HG03571 (cell line): ENCODE measurements around the gene USP25.
"Not testable (repeated sequence)": the region's sequence is repeated elsewhere in the genome, so short reads cannot be mapped to it uniquely, and the experiment has no call there.

Experiments
- ATAC-seq: cut with Tn5 transposase; IDR thresholded peaks from one replicate; pipeline ENCODE4 v1.9.1; 2021; ENCODE audit not compliant: unreplicated experiment

Gene USP25

DNA sequence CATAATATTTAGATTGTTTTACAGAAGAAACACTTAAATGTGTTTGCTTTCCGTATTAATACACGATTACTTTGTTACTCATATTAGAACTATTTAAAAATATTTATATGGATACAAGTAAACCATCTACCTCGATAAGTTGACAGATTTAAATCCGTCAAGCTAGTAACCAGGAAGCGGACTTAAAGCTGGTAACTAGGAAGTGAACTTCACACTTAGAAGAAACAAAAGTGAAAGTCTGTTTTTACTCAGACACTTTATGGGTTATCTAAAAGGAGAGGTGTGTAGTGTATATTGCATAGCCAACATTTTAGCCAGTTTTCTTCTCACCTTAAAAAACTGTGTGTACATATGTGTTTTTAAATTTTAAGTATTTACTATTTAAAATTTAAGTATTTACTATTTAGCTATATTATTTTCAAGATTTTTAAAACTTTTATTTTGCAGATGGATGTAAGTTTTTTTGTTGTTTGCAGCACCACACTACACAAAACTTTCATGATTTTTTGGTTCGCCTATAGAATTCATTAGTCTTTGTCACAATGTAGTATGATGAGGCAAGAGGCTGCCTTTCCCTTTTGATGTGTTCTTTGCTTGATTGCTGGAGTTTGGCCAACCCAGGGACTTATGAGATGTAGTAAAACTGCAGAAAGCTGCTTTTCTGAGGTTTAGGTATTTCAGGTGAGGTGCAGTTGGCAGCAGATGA, 2.7 kb downstream of the USP25 start:
- peak; percentile 48 for ATAC-seq

DNA sequence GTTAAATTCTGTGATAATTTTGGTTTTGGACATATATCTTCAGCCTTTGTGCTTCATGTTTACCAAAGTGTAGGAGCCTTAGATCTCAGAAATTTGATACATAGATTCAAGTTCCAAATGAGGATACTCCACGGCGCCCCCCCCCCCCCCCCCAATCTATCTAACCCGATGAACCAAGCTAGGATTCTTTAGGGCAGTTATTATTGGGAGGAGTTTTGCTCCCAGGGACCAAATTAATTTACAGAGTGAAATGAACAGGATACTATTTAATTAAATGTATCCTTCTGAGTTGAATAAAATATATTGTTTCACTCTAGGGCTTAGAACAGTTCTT, 3.2 kb downstream of the USP25 start:
- no peak for ATAC-seq

DNA sequence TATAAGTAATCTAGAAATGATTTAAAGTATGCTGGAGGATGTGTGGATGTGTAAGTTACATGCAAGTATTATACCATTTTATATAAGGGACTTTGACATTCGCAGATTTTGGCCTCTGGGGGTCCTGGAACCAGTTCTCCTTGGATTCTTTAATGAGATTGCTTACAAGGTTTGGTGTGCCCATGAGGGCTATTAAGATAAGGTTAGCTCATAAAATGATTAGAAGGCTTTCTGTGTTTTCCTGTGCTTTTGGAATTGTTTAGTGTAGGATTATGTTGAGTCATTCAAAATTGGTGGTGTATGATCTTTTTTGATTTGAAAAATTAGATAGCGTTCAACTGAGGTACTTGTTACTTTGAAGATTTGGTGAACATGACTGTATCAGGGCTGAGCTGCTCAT, 5.6 kb downstream of the USP25 start:
- ATAC-seq: no peak

DNA sequence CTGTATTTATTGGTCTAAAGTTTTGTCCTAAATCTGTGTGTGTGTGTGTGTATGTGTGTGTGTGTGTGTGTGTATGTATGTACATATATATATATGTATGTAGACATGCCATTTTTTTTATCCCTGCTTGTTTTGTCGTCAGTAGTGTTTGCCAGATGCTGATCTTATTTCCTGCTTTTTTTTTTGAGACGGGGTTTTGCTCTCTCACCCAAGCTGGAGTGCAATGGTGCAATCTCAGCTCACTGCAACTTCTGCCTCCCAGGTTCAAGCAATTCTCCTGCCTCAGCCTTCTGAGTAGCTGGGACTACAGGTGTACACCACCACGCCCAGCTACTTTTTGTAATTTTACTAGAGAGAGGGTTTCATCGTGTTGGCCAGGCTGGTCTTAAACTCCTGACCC, 6.1 kb downstream of the USP25 start:
- not testable (repeated sequence) for ATAC-seq

DNA sequence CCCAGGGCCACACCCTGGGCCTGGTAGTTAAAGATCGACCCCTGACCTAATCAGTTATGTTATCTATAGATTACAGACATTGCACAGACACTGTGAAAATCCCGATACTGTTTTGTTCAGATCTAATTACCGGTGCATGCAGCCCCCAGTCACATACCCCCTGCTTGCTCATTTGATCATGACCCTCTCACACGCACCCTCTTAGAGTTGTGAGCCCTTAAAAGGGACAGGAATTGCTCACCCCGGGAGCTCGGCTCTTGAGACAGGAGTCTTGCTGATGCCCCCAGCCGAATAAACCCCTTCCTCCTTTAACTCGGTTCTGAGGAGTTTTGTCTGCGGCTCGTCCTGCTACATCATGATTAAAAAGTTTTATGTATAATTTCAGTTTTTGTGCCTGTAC, 9.0 kb downstream of the USP25 start:
- not testable (repeated sequence) for ATAC-seq

DNA sequence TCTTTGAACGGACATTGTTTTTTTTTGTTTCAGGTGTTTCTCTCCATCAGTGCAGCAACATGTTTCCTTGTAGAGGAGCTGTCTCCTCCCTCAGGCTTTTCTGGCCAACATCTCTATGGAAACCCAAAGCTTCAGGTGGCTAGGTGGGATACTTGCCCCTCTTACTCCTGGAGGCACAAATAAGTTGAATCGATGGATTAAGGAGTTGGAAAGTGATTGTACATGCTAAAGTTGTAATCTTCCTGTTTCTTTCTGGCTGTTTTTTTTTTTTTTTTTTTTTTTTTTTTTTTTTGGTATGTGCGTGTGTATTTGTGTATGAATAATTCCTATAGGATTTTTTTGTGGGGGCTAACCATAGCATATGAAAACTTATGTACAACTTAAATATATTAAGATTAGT, 10.6 kb downstream of the USP25 start:
- ATAC-seq: no peak

DNA sequence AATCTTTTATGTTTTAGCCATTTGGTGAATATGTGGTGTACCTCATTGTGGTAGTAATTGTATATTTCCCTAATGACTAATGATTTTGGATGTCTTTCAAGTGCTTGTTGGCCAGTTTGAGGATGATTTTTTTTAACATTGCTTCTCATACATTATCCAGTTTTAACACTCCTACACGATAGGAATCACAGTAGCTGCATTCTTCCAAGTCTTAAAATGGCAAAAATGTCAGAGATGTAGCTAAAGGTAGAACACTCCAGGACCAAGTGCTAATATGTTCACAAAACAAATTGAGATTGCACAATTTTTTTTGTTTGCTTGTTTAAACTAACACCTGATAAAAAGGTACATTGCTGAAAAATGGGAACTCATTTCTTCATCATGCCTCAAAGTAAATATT, 11.7 kb downstream of the USP25 start:
- no peak for ATAC-seq

DNA sequence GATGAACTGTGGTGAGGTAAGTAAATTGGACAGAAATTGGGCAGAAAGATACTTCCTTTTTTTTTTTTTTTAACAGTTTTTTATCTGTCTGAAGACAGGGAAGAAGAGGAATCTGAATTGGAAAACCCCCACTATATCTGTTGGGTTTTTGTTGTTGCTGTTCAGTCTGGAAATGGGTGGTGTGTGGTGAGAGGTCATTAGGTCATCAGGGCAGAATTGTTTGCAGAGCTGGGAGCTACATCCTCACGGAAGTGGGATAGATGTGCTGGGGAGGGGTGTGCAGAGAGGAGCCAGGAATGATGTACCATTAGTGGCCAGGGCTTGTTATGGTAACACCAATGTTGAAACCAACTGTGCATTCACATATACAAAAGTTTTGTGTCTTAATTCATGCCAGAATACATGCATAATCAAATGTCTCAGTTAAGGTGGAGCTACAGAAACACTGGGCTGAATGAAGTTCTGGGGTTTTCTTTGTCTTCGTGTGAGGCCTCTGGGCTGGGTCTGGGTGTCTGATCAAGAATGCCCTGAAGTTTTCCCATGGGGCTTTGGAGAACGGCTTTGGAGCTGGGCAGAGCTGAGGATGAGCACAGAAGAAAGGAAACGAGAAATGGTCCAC, 12.4 kb downstream of the USP25 start:
- ATAC-seq: no peak

DNA sequence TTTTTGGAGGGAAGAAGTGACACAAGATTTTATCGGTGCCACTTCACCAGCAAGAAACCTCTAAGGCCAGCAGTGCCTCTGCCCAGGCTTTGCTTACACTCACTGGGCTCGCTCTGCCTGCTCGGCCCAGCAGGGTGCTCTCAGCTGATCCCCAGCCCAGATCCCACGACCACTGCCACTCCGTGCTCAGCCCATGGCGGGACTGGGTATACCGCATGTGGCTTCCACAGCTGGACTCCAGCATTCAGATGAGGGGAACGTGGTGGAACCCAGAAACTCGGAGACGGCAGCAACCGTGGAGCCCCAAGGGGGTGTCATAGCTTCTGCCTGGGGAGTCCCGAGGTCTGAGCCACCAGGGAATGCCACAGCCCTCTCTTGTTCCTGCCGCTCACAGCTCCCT, 12.9 kb downstream of the USP25 start:
- no peak for ATAC-seq

DNA sequence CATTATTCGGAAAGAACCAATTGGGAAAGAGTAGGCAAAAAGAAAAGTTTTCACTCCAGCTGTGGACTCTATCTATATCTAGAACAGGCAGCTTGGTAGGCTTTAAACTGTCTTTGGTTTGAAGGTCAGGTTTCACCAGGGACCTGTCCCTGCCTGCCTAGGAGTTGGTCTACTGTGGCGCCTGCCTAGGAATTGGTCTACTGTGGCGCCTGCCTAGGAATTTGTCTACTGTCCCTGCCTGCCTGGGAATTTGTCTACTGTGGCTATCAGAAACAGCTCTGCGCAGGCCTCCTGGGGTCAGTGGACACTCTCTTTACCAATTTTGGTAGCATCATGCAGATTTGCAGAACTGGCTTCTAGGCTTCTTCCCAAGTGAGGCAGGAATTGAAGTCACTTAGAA, 13.8 kb downstream of the USP25 start:
- ATAC-seq: no peak

DNA sequence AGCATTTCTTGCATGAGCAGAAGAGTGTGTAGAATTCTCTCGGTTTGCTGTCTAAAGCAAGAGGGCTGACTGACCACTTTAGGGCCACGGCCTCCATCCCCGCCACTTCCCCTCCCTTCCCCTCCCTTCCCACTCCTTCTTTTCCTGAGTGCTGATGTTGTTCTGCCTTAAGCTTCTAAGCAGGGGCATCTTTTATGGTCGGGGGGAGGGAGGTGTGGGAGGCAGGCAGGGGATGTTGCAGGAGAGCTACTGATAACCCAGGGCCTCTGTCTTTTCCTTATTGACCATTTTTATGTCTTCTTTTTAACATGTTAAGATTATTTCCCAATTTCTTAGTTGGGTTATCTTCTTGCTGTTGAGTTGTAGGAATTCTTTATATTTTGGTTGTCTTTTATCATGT, 15.1 kb downstream of the USP25 start:
- ATAC-seq: no peak

DNA sequence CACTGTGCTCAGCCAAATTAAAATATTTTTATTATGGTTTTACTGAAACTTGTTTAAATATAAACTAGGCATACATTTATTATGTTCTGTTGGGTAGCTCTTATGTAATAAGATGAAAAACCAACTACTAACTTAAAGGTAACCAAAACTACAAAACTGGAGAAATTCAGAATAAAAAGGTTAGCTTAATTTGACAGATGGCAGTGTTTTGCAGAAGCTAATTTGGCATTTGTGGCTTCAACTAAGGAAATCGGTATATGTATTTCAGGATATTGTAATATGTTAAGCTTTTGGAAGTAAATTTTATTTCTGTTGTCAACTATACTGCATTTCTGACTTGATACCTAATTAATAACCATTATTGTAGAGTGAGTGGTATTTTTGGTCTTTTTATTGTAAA, 18.8 kb downstream of the USP25 start:
- no peak for ATAC-seq

DNA sequence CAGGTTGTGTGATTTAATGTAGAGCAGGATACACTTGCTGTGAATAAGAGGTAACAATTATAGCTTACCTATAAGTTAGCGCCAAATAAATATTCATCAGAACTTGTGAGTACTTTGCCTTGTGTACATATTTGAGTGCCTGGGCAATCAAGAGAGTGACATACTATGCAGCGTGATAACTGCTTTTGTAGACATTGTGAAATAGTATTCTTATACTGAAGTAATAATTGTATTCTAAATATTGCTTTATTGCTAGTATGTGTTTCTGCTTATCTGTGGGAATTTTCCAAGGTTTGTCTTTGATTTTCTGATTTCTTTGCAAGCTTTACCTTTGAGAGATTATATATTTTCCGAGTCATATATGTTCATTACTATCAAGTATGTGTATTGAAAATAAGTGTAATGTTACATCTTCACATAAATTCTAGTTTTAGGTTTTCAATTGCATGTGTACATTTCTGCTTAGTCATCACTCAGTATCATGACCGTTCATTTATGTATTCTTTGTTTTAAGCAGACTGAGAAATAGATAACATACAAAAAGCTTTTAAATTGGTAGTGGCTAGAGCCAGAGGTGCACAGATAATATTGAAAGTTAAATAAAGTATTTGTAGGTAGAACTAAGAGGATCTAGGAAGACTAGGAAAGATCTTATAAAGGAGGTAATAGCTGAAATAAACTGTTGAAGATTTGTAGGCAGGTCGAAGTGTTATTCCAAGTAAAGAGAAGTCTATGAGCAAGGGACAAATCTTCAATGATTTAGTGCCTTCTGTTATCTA, 19.5 kb downstream of the USP25 start:
- no peak for ATAC-seq

DNA sequence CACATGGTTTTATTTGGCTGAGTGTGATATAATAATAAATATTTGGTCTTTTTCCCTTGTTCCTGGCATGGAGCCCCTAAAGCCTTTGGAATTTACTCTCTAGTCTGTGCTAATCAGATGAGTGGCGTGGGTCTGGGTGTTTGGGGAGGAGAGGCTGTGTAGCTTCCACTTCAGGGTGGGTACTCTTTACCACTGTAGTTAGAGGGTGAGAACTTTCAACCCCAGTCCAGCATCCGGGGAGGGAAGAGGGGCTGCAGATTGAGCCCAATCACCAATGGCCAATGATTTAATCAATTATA, 20.0 kb downstream of the USP25 start:
- ATAC-seq: no peak

DNA sequence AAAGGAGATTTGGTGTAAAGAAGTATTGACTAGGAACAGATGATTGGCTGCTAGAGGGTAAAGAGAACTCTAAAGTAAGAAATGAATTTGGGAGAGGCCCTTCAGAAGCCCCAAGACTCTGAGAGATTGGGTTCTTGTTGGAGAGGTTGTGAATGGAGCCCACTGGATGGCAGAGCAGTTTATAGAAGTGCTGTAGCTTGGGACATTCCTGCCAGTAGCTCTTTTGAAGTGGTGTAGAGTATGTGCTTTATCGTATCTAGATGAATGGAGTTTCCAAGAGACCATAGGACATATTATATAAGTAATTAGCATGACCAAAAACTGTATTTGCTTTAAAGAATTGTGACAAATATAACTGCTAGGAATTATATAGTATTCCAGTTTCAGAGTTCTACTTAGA, 21.3 kb downstream of the USP25 start:
- no peak for ATAC-seq

DNA sequence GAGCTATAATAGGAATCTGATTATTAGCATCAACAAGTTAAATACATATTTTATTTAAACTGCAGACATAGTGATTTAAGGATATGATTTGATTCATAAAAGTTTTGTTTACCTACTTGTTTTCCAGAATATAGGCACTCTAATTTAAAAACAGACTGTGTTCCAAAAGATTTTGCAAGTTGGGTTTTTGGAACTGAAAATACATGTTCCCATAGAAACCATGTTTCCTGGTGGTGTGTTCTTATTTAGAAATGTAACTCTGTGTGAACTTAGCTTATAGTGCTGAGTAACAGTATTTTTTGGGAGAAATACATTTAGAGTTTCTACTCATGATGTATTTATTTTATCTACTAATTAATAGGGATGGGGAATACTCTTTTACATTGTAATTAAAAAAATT, 21.8 kb downstream of the USP25 start:
- no peak for ATAC-seq

DNA sequence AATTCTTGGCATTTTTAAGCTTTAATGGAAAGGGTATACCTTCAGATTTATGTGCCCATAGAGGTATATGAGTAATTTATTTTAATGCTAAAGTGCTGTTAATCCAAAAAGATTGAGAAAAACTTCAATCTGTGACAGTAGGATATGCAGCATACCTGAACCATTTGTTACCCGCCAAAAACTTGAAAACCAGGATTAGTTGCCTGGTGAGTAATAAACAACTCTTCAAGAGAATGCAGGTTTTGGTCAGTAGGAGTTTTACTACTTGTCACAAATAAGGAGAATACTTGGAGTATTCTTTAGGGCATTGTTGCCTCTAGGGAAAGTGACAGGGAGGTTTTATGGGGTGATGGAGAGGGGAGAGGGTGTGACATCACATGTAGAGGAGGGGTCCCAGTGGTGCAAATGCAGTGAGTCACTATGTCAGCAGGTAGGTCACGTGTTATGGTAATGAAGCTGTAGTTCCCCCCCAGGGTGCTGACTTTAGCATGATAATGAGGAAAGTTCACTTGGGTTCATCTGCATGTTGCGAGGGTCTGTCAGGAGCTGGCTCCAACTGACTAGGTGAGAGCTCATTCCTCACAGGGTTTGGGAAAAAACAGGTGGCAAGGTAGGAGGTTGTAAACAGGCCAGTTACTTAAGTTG, 23.1 kb downstream of the USP25 start:
- no peak for ATAC-seq

DNA sequence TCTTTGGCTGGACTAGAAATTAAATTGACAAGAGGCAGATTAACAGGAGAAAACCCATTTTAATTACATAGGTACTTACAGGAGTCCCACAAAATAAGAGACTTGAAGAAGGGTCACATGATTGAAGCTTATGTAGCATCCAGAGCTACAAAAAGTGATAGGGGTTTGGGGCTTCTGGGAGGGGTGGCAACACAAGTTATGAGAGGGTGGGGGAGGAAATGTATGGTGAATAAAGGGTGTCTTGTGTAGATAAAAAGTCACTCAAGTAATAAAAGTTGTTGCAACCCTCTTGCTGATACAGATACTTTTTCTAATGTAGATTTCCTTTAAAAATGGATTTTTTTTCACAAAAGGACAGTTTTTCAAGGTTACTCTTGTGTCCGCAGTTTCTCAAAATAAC, 24.0 kb downstream of the USP25 start:
- no peak for ATAC-seq

DNA sequence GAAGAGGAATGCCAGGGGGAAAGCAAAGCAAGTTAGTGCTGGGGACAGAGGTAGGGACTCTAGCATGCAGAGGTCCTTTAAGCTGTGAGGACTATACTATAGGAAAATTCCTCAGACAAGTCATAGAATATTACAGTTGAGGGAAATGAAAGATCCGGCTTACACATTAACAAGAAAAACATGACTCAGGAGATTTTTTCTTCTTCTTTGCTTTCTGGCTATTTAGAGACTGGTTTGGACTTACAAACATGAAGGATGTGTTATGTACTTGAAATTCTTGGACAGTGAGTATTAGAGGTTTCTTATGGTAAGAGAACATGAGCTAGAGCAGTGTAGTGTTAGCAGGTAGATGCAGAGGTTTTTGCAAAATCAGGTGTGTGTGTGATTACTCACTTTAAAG, 24.9 kb downstream of the USP25 start:
- no peak for ATAC-seq

DNA sequence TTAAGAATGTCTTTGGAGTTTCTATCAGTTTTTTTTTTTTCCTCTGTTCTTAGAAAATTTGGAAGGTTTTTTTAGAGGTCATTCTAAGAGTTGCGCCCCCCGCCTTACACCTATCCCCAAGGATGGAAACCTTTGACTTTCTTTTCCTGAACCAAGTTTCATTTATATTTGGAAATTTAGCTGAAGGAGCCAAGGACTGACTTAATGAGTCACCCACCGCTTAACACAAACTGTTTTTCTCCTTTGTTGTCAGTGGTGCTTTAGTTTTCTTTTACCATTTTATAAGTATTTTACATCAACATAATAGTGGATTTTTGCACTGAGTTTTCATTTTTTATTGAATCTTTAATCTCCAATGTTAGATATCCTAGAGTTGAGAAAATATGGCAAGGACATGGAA, 25.3 kb downstream of the USP25 start:
- no peak for ATAC-seq

DNA sequence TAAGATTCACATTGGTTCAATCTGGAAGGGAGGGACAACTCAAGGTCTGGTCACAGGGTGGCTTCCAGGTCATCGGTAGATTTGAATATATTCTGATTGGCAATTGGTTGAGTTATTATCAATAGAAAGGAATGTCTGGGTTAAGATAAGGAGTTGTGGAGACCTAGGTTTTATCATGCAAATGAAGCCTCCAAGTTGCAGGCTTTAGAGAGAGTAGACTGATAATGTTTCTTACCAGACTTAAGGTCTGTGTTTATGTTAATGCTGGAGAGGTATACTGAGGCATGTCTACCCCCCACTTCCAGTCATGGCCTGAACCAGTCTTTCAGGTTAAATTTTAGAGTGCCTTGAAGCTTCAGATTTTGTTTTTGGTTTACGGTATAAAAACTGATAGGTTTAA, 29.7 kb downstream of the USP25 start:
- ATAC-seq: no peak

DNA sequence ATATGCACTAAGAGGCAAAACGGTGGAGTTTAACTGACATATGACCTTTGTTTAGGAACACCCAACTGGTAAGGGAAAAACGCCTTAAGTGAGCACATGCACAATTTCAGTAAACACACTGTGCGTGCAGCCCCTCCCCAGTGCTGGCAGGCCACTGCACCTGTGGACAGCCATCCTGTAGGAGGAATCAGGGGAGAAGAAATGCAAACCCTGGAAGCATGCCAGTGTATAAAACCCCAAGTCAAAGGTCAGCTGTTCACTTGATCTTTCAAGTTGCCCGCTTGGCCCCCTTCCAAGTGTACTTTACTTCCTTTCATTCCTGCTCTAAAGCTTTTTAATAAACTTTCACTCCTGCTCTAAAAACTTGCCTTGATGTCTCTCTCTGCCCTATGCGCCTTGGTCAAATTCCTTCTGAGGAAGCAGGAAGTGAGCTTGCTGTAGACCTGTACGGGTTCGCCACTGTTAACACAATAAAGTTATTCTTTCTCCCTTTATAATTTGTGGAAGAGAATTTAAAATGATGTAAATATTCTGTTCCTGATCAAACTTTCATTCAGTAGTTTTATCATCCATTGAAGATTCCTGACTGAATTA, 31.8 kb downstream of the USP25 start:
- ATAC-seq: no peak
